ENCODE data around the gene CRMP1. TPM values are rescaled to one million over a fixed set of nuclear protein-coding genes. Genes with fewer than 3 reads are reported as not detected.

Gene CRMP1
- total RNA-seq, 1 experiment from 2014 or later = not detected

- Histone ChIP-seq H3K4me2 (ENCODE audit: low read length) (no peak overlapping the region), H4K20me1 (ENCODE audit: low read length) (no peaks in the 10 kb centered on the region), H3K9me3 (ENCODE audit: low read length) (no peaks in the 10 kb centered on the region), H3K36me3 (ENCODE audit: low read depth, low read length) (peaks cover 18% of the 10 kb centered on the region), H3K79me2 (ENCODE audit: low read length) (no peaks in the 10 kb centered on the region), H3K4me1 (ENCODE audit: insufficient read depth, low read length) (no peaks in the 10 kb centered on the region), H3K9ac (ENCODE audit: low read length) (no peak overlapping the region), H3K9me2 (replicated peaks; ENCODE audit: low read length) (no peaks in the 10 kb centered on the region), H3K27me3 (ENCODE audit: low read length) (no peaks in the 10 kb centered on the region), H3F3A (ENCODE audit: low read length, unreplicated experiment) (no peaks in the 10 kb centered on the region), H3K4me3 (ENCODE audit: low read length) (no peak overlapping the region), H2AFZ (ENCODE audit: low read length) (no peak overlapping the region), H3K27ac (ENCODE audit: low read length) (no peak overlapping the region)
- TF ChIP-seq CTCF (conservative IDR thresholded peaks at IDR 0.05; ENCODE audit: low read depth, low read length) = no peak
- no peak for TF ChIP-seq EZH2phosphoT487 (IDR thresholded peaks at IDR 0.05; ENCODE audit: borderline replicate concordance, low read length)
- no peak for TF ChIP-seq EZH2 (IDR thresholded peaks at IDR 0.05; ENCODE audit: low read length, unreplicated experiment)
- ATAC-seq = no peak
- ChIA-PET CTCF (no interaction called here), POLR2A (ENCODE audit: unreplicated experiment) (no interaction called here)
- intact Hi-C loops (cut with micrococcal nuclease) = loop anchor here (2.0 to 10.0 kb wide), 2 partner anchors 155 to 417 kb away; no protein-coding TSS in a partner anchor
- DNase-seq = no peak
- BruUV-seq (replicated peaks) = no TSS peak
These were observed 101.2 kb downstream of the CRMP1 start for GRCh38 chr4:5791654-5792053.

GRCh38 chr4:5790546-5790857, 102.4 kb downstream of the CRMP1 start:
- CTCF ChIA-PET = no interaction called here
- POLR2A ChIA-PET (ENCODE audit: unreplicated experiment) = interaction anchor here (0.6 kb wide), 1 partner anchor 104 kb away, joined by 3 read pairs; no protein-coding TSS in a partner anchor
- peaks cover 5% of the 10 kb centered on the region for H3F3A ChIP-seq (ENCODE audit: low read length, unreplicated experiment)
- TF ChIP-seq CTCF (conservative IDR thresholded peaks at IDR 0.05; ENCODE audit: low read depth, low read length) = 0 out of 2 replicates have a peak, but pooled peaks have one; percentile 7
- no peak for TF ChIP-seq EZH2phosphoT487 (IDR thresholded peaks at IDR 0.05; ENCODE audit: borderline replicate concordance, low read length)
- H3K36me3 ChIP-seq (ENCODE audit: low read depth, low read length) = peaks cover 18% of the 10 kb centered on the region
- intact Hi-C loops (cut with micrococcal nuclease) = loop anchor here (2.0 to 10.0 kb wide), 2 partner anchors 154 to 416 kb away; no protein-coding TSS in a partner anchor
- no peaks in the 10 kb centered on the region for H3K9me2 ChIP-seq (replicated peaks; ENCODE audit: low read length)
- H3K79me2 ChIP-seq (ENCODE audit: low read length) = no peaks in the 10 kb centered on the region
- no peaks in the 10 kb centered on the region for H3K9me3 ChIP-seq (ENCODE audit: low read length)
- no TSS peak for BruUV-seq (replicated peaks)
- ATAC-seq = no peak
- H3K4me2 ChIP-seq (ENCODE audit: low read length) = no peak overlapping the region
- no peaks in the 10 kb centered on the region for H3K27me3 ChIP-seq (ENCODE audit: low read length)
- no peak overlapping the region for H2AFZ ChIP-seq (ENCODE audit: low read length)
- no peak for DNase-seq
- peaks cover 6% of the 10 kb centered on the region for H3K4me1 ChIP-seq (ENCODE audit: insufficient read depth, low read length)
- no peak overlapping the region for H3K9ac ChIP-seq (ENCODE audit: low read length)
- H3K4me3 ChIP-seq (ENCODE audit: low read length) = no peak overlapping the region
- no peaks in the 10 kb centered on the region for H4K20me1 ChIP-seq (ENCODE audit: low read length)
- H3K27ac ChIP-seq (ENCODE audit: low read length) = no peak overlapping the region

GRCh38 chr4:5789141-5789540, 103.7 kb downstream of the CRMP1 start:
- Histone ChIP-seq H3K9me2 (replicated peaks; ENCODE audit: low read length) (no peaks in the 10 kb centered on the region), H3K36me3 (ENCODE audit: low read depth, low read length) (peaks cover 14% of the 10 kb centered on the region), H3K4me1 (ENCODE audit: insufficient read depth, low read length) (peaks cover 13% of the 10 kb centered on the region), H3K9ac (ENCODE audit: low read length) (no peak overlapping the region), H3K9me3 (ENCODE audit: low read length) (no peaks in the 10 kb centered on the region), H4K20me1 (ENCODE audit: low read length) (no peaks in the 10 kb centered on the region), H3K79me2 (ENCODE audit: low read length) (no peaks in the 10 kb centered on the region), H3K27ac (ENCODE audit: low read length) (no peak overlapping the region), H3K27me3 (ENCODE audit: low read length) (no peaks in the 10 kb centered on the region), H3K4me2 (ENCODE audit: low read length) (no peak overlapping the region), H2AFZ (ENCODE audit: low read length) (no peak overlapping the region), H3K4me3 (ENCODE audit: low read length) (no peak overlapping the region), H3F3A (ENCODE audit: low read length, unreplicated experiment) (peaks cover 5% of the 10 kb centered on the region)
- POLR2A ChIA-PET (ENCODE audit: unreplicated experiment) = no interaction called here
- intact Hi-C loops (cut with micrococcal nuclease) = no loop called here
- TF ChIP-seq EZH2 (IDR thresholded peaks at IDR 0.05; ENCODE audit: low read length, unreplicated experiment) (no peak), CTCF (conservative IDR thresholded peaks at IDR 0.05; ENCODE audit: low read depth, low read length) (no peak), EZH2phosphoT487 (IDR thresholded peaks at IDR 0.05; ENCODE audit: borderline replicate concordance, low read length) (no peak)
- ATAC-seq = no peak
- no peak for DNase-seq
- CTCF ChIA-PET = no interaction called here
- BruUV-seq (replicated peaks) = no TSS peak

Data from PC-3 (cell line).